PFSK-1 (cell line): ENCODE data around the gene LCN6.

ENCODE experiments used
- FOXP2 ChIP-seq: optimal IDR thresholded peaks from 2 replicates; pipeline ENCODE3; 2011; ENCODE audit warnings: borderline replicate concordance, control low read depth, inconsistent platforms; ENCODE audit not compliant: insufficient read depth; ENCODE audit errors: extremely low read length, extremely low read depth
- POLR2AphosphoS5 ChIP-seq: IDR thresholded peaks from 2 replicates; pipeline ENCODE4 v1.6.1; 2012; ENCODE audit warnings: low read depth, mild to moderate bottlenecking, control low read depth, low read length, moderate library complexity

GRCh38 chr9:136711751-136712689 is 36.3 kb downstream of the LCN6 start, which contains the start of gene DIPK1B:
- no peak for TF ChIP-seq POLR2AphosphoS5
- TF ChIP-seq FOXP2: no peak
